ENCODE data around the gene ZDHHC14. TPM values are rescaled to one million over a fixed set of nuclear protein-coding genes. Genes with fewer than 3 reads are reported as not detected.

ZDHHC14 gene
- total RNA-seq, 1 donor, result 4.3 TPM

GRCh38 chr6:157468574-157468973 is 87.6 kb downstream of the ZDHHC14 start:
- DNase-seq (ENCODE audit: low read depth), result no peak
- TF ChIP-seq CTCF (IDR thresholded peaks at IDR 0.05; ENCODE audit: insufficient read depth, low read depth, low read length), result no peak
- H3K4me3 ChIP-seq (ENCODE audit: low read depth, low read length), result no peak overlapping the region

GRCh38 chr6:157469378-157469777 is 88.4 kb downstream of the ZDHHC14 start:
- peak; percentile 35 for DNase-seq (ENCODE audit: low read depth)
- no peak for TF ChIP-seq CTCF (IDR thresholded peaks at IDR 0.05; ENCODE audit: insufficient read depth, low read depth, low read length)

GRCh38 chr6:157471077-157471686 is 90.2 kb downstream of the ZDHHC14 start:
- TF ChIP-seq CTCF (IDR thresholded peaks at IDR 0.05; ENCODE audit: insufficient read depth, low read depth, low read length), result no peak
- no peak for DNase-seq (ENCODE audit: low read depth)
- no peak overlapping the region for H3K4me3 ChIP-seq (ENCODE audit: low read depth, low read length)

More at GRCh38 chr6:157469378-157469777, 88.4 kb downstream of the ZDHHC14 start:
- no peak overlapping the region for H3K4me3 ChIP-seq (ENCODE audit: low read depth, low read length)

- DNase-seq (ENCODE audit: low read depth), result no peak
- H3K4me3 ChIP-seq (ENCODE audit: low read depth, low read length), result no peak overlapping the region
- TF ChIP-seq CTCF (IDR thresholded peaks at IDR 0.05; ENCODE audit: insufficient read depth, low read depth, low read length), result no peak
These were observed 91.1 kb downstream of the ZDHHC14 start for GRCh38 chr6:157471895-157472686.

- DNase-seq (ENCODE audit: low read depth), result no peak
- no peak for TF ChIP-seq CTCF (IDR thresholded peaks at IDR 0.05; ENCODE audit: insufficient read depth, low read depth, low read length)
- no peak overlapping the region for H3K4me3 ChIP-seq (ENCODE audit: low read depth, low read length)
These were observed 95.8 kb downstream of the ZDHHC14 start for GRCh38 chr6:157476797-157477196.

- no peak overlapping the region for H3K4me3 ChIP-seq (ENCODE audit: low read depth, low read length)
- TF ChIP-seq CTCF (IDR thresholded peaks at IDR 0.05; ENCODE audit: insufficient read depth, low read depth, low read length), result no peak
- DNase-seq (ENCODE audit: low read depth), result no peak
These were observed 97.9 kb downstream of the ZDHHC14 start for GRCh38 chr6:157478926-157479325.
